Stimulated activated CD4-positive, alpha-beta T cell treated with anti-CD3 and anti-CD28 coated beads, Interleukin-1b, Interleukin-23, amount 100 ng/mL, for 48 hours (primary cell): Measurements from ENCODE around the gene TTLL8.

Experiments used
- DNase-seq: peaks from one replicate; pipeline ENCODE4 v3.0.0-alpha.2; 2020

TTLL8 gene

GRCh38 chr22:50016988-50017700, 41.0 kb downstream of the TTLL8 start:
- DNase-seq = peak; percentile 85

GRCh38 chr22:50016308-50016987, 41.6 kb downstream of the TTLL8 start:
- no peak for DNase-seq

GRCh38 chr22:50015451-50016307, 42.4 kb downstream of the TTLL8 start:
- no peak for DNase-seq

- no peak for DNase-seq
Measured at GRCh38 chr22:50014655-50015401, 43.3 kb downstream of the TTLL8 start.

GRCh38 chr22:50014053-50014501, 44.0 kb downstream of the TTLL8 start:
- DNase-seq = no peak

GRCh38 chr22:50012211-50013181, 45.6 kb downstream of the TTLL8 start, which contains the start of gene IL17REL:
Gene IL17REL, minus strand, starts transcription at chr22:50012765. Its CDS starts 119 bp downstream, at chr22:50012646.
- DNase-seq = no peak

GRCh38 chr22:50011447-50012210, 46.5 kb downstream of the TTLL8 start:
- DNase-seq = no peak

- no peak for DNase-seq
Measured at GRCh38 chr22:50010676-50011446, 47.2 kb downstream of the TTLL8 start.

- DNase-seq = no peak
Measured at GRCh38 chr22:50009765-50010675, 48.1 kb downstream of the TTLL8 start.

GRCh38 chr22:50009251-50009650, 48.8 kb downstream of the TTLL8 start:
- no peak for DNase-seq

GRCh38 chr22:50008151-50009040, 49.7 kb downstream of the TTLL8 start:
- DNase-seq = no peak

GRCh38 chr22:50007057-50007511, 51.0 kb downstream of the TTLL8 start:
- DNase-seq = no peak

- DNase-seq = no peak
Measured at GRCh38 chr22:50004918-50005317, 53.2 kb downstream of the TTLL8 start.

- no peak for DNase-seq
Measured at GRCh38 chr22:50002791-50003190, 55.3 kb downstream of the TTLL8 start.

- DNase-seq = no peak
Measured at GRCh38 chr22:50001388-50002231, 56.5 kb downstream of the TTLL8 start.

GRCh38 chr22:50000587-50001387, 57.3 kb downstream of the TTLL8 start:
- DNase-seq = no peak
